Heart left ventricle (tissue), 16 donors: Measurements from ENCODE around the gene ZNF319. TPM values are rescaled to one million over a fixed set of nuclear protein-coding genes. Genes with fewer than 3 reads are reported as not detected.

Experiments used
- ATAC-seq, 4 donors: fragments of 200-7000 bp; cut with Tn5 transposase; one replicate each; pipeline ENCODE4 v1.9.1; 2020 to 2022; ENCODE audit warnings: moderate library complexity in 4 of 4, mild to moderate bottlenecking in 3 of 4, moderate number of reproducible peaks in 1 of 4
- DNase-seq, 5 donors: peaks; one replicate each; pipeline ENCODE4 v3.0.0-alpha.2; 2020
- H3K27ac ChIP-seq, 12 donors: fragments of 200-600 bp; sonication (generic) in 4 of 12; one replicate each; pipeline versions ENCODE4 v1.5.0 to v1.8.0; 2016 to 2022; ENCODE audit warnings: mild to moderate bottlenecking in 2 of 12
- H3K27me3 ChIP-seq, 9 donors: fragments of 200-600 bp; sonication (generic) in 2 of 9; one replicate each; pipeline versions ENCODE4 v1.5.1 to v1.8.0; 2016 to 2022; ENCODE audit warnings: mild to moderate bottlenecking in 3 of 9
- H3K36me3 ChIP-seq, 9 donors: fragments of 200-600 bp; sonication (generic) in 2 of 9; one replicate each; pipeline versions ENCODE4 v1.5.0 to v1.8.0; 2018 to 2022; ENCODE audit warnings: mild to moderate bottlenecking in 2 of 9
- H3K4me1 ChIP-seq, 12 donors: fragments of 200-600 bp; sonication (generic) in 4 of 12; one replicate each; pipeline versions ENCODE4 v1.5.0 to v1.8.0; 2016 to 2022; ENCODE audit warnings: mild to moderate bottlenecking in 3 of 12
- H3K4me3 ChIP-seq, 12 donors: fragments of 200-600 bp; sonication (generic) in 4 of 12; one replicate each; pipeline versions ENCODE4 v1.5.0 to v1.8.0; 2017 to 2022; ENCODE audit warnings: mild to moderate bottlenecking in 9 of 12, moderate library complexity in 4 of 12
- H3K9me3 ChIP-seq, 12 donors: fragments of 200-600 bp; sonication (generic) in 4 of 12; one replicate each; pipeline versions ENCODE4 v1.5.0 to v1.8.0; 2016 to 2022; ENCODE audit warnings: mild to moderate bottlenecking in 1 of 12
- CTCF ChIP-seq, 12 donors: fragments of 200-600 bp; sonication (generic) in 4 of 12; IDR thresholded peaks; one replicate each; pipeline versions ENCODE4 v1.5.0 to v1.8.0; 2018 to 2022; ENCODE audit warnings: antibody characterized with exemption in 12 of 12, mild to moderate bottlenecking in 5 of 12
- POLR2A ChIP-seq, 2 donors: fragments of 450-650 bp; IDR thresholded peaks; one replicate each; pipeline ENCODE4 v1.6.1; 2017; ENCODE audit warnings: antibody characterized with exemption in 2 of 2, mild to moderate bottlenecking in 2 of 2, moderate library complexity in 2 of 2
- WGBS, 4 donors: extraction: QIAGEN DNeasy Blood & Tissue Kit in 2 of 4; methylation state at CpG; one replicate each; pipeline versions ENCODE4 v1.1.5 to v1.1.7; 2013 to 2018; 5-methylcytosine and 5-hydroxymethylcytosine counted together
- intact Hi-C, 10 donors: fragments of 100-400 bp; cut with DNase I; formaldehyde crosslinking; loops; one replicate each; pipeline versions ENCODE4 v1.11.1 to v1.14.2; 2022
- polyA plus RNA-seq, 2 donors: library from polyadenylated mRNA; stranded (reverse); fragments of 200-250 nt; gene quantifications; one replicate each; pipeline ENCODE4 v1.2.3, GENCODE V29; 2013
- total RNA-seq, 9 donors: library from RNA; depleted of rRNA in 2 of 9; stranded (reverse); fragments of >200 nt in 2 of 9; fragmentation: NEBNext Ultra II Directional in 3 of 9; extraction: Animal tissue kit (Norgen Biotek cat#: 25700) in 3 of 9; gene quantifications; one replicate each; pipeline versions ENCODE4 v1.1.0 to v1.2.4, GENCODE V29; 2016 to 2023
- donor health status: ischemic (EF 13 %, LVEDD 7.1; RV severe dilation, severe dysfunction).
- donor health status: healthy with polysubstance abuse.
- donor health status: DM: no; HTN: yes; CAD: no.
- donor health status: DM: no; HTN: no; CAD: no.
- donor health status: ischemic (EF 25% LVEDD 6.9; RV normal size, moderate dysfunction).
- donor health status: ischemic (EF 25% LVEDD 5.7; RV mildly dilated, moderate dysfunction).
- donor health status: healthy.
- donor health status: DM: yes; HTN: yes; CAD: no.
- donor health status: ischemic (EF 35%, LVEDD 5.7; RV mildly dilated, moderate dysfunction).
- donor health status: nonischemic (EF 11% LVEDD 7.7; RV severe dilation, severe dysfunction).
- donor health status: DM: yes; HTN: yes; CAD: no.
- donor health status: PGD.
- donor health status: ischemic (EF 29% LVEDD 5.4; RV normal size, mild dysfunction).
- donor health status: nonischemic (EF 23%, LVEDD 6.1; RV moderate dilation, normal function).

ZNF319 gene
- total and polyA plus RNA-seq, 11 donors, result 5.6 to 10.5 (median 8.6) TPM

DNA sequence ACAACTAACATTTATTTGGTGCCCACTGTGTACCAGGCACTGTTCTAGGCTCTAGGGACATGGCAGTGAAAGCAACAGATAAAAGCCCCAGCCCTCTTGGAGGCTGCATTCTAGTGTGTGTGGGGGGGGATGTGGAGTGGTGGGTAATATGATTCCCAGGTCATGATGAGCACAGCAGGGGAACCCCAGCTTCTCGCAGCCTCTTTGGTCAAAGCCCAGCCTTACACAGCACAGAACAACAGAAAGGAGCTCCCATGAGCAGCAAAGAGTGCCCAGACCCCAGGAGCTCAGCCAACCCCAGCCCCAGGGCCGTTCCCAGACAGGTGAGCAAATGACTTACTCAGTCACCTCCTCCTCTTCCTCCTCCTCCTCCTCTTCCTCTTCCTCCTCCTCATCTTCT lies 51.5 kb downstream of the ZNF319 start:
- no peak for ATAC-seq
- no peak for DNase-seq
- no peak overlapping the region for H3K27ac ChIP-seq
- WGBS, 4 donors, result 9 to 32% (median 15%) methylated on average over 2 of the region's 2 CpGs
- no peak for TF ChIP-seq POLR2A (IDR thresholded peaks at IDR 0.05)
- TF ChIP-seq CTCF (IDR thresholded peaks at IDR 0.05), result no peak
- peaks cover 0 to 6% (median 0%) of the 10 kb centered on the region in 9 donors for H3K27me3 ChIP-seq
- H3K36me3 ChIP-seq, result no peaks in the 10 kb centered on the region
- intact Hi-C loops, result no loop called here
- no peak overlapping the region for H3K4me3 ChIP-seq
- peaks cover 0 to 5% (median 0%) of the 10 kb centered on the region in 12 donors for H3K4me1 ChIP-seq
- H3K9me3 ChIP-seq, result no peaks in the 10 kb centered on the region

- no peak for ATAC-seq
- H3K27ac ChIP-seq, result no peak overlapping the region
- WGBS, 4 donors, result 91 to 97% (median 93%) methylated on average over 5 of the region's 5 CpGs
- peaks cover 0 to 5% (median 0%) of the 10 kb centered on the region in 12 donors for H3K4me1 ChIP-seq
- no peak for DNase-seq
- intact Hi-C loops, result no loop called here
- H3K27me3 ChIP-seq, result peaks cover 0 to 6% (median 0%) of the 10 kb centered on the region in 9 donors
- H3K36me3 ChIP-seq, result no peaks in the 10 kb centered on the region
- no peak overlapping the region for H3K4me3 ChIP-seq
- no peaks in the 10 kb centered on the region for H3K9me3 ChIP-seq
- no peak for TF ChIP-seq POLR2A (IDR thresholded peaks at IDR 0.05)
- TF ChIP-seq CTCF (IDR thresholded peaks at IDR 0.05), result no peak
Measured at GRCh38 chr16:57948027-57948426, 52.4 kb downstream of the ZNF319 start.

GRCh38 chr16:57947261-57947660 lies 53.2 kb downstream of the ZNF319 start:
- no peak overlapping the region for H3K27ac ChIP-seq
- DNase-seq, result no peak
- H3K4me1 ChIP-seq, result peaks cover 0 to 5% (median 0%) of the 10 kb centered on the region in 12 donors
- intact Hi-C loops, result no loop called here
- ATAC-seq, result no peak
- peaks cover 0 to 6% (median 0%) of the 10 kb centered on the region in 9 donors for H3K27me3 ChIP-seq
- H3K36me3 ChIP-seq, result no peaks in the 10 kb centered on the region
- no peaks in the 10 kb centered on the region for H3K9me3 ChIP-seq
- H3K4me3 ChIP-seq, result no peak overlapping the region
- no peak for TF ChIP-seq POLR2A (IDR thresholded peaks at IDR 0.05)
- TF ChIP-seq CTCF (IDR thresholded peaks at IDR 0.05), result no peak
- 87 to 92% (median 90%) methylated on average over 2 of the region's 2 CpGs for WGBS, 4 donors

DNA sequence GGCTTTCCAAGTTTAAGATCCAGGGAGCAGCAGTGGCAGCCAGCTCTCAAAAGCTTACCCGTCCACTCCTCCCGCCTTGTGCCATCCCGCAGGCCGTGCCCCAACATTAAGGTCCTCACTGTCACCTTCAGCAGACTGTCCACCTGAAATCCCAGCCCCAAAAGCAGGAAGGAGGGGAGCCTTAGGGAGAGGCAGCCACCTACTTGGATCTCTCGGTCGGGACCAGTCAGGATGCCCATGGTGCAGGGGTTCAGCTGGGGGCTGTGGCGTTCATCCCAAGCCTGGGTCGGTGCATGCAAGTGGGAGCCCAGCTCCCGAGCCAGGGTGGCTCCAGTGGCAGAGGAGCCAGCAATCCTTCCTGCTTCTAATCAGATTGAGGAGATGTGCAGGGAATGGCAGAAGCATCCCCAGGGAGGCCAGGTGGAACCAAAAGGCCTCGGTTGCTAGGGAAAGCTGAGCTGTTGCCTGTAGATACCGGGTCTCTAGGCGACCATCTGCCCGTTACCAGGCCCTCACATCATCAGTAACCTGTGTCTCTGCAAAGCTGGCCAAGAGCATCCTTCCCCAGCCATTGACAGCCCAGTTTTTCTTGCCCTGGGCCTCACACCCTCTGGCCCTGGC lies 54.2 kb downstream of the ZNF319 start:
- 80 to 86% (median 84%) methylated on average over 13 of the region's 13 CpGs for WGBS, 4 donors
- H3K4me3 ChIP-seq, result no peak overlapping the region
- no peak overlapping the region for H3K27ac ChIP-seq
- H3K9me3 ChIP-seq, result no peaks in the 10 kb centered on the region
- ATAC-seq (no peak), DNase-seq (no peak)
- peaks cover 0 to 9% (median 0%) of the 10 kb centered on the region in 12 donors for H3K4me1 ChIP-seq
- H3K36me3 ChIP-seq, result no peaks in the 10 kb centered on the region
- TF ChIP-seq CTCF (IDR thresholded peaks at IDR 0.05), result no peak
- no peak for TF ChIP-seq POLR2A (IDR thresholded peaks at IDR 0.05)
- intact Hi-C loops, result no loop called here
- H3K27me3 ChIP-seq, result peaks cover 0 to 6% (median 0%) of the 10 kb centered on the region in 9 donors
